Cortex of kidney (tissue), 1 donor: ENCODE results near the gene SDK1.
"Not testable (repeated sequence)": the region's sequence is repeated elsewhere in the genome, so short reads cannot be mapped to it uniquely, and the experiment has no call there.

ENCODE experiments used
- DNase-seq: peaks from one replicate; lab custom pipeline; 2025; lab: John Stamatoyannopoulos, UW

Gene SDK1

GRCh38 chr7:4202154-4202736, 901.2 kb downstream of the SDK1 start:
- DNase-seq = no peak

- no peak for DNase-seq
Measured at GRCh38 chr7:4202954-4203353, 901.9 kb downstream of the SDK1 start.

GRCh38 chr7:4203626-4204512, 902.8 kb downstream of the SDK1 start:
- no peak for DNase-seq

GRCh38 chr7:4204513-4205165, 903.6 kb downstream of the SDK1 start:
- DNase-seq = no peak

GRCh38 chr7:4205828-4206227, 904.8 kb downstream of the SDK1 start:
- no peak for DNase-seq

GRCh38 chr7:4207011-4207410, 906.0 kb downstream of the SDK1 start:
- DNase-seq = no peak

GRCh38 chr7:4208086-4208485, 907.0 kb downstream of the SDK1 start:
- no peak for DNase-seq

GRCh38 chr7:4208586-4208985, 907.5 kb downstream of the SDK1 start:
- no peak for DNase-seq

- DNase-seq = no peak
Measured at GRCh38 chr7:4209126-4209525, 908.1 kb downstream of the SDK1 start.

GRCh38 chr7:4209966-4210365, 908.9 kb downstream of the SDK1 start:
- no peak for DNase-seq

- DNase-seq = no peak
Measured at GRCh38 chr7:4210821-4211220, 909.8 kb downstream of the SDK1 start.

GRCh38 chr7:4211261-4211660, 910.2 kb downstream of the SDK1 start:
- no peak for DNase-seq

- DNase-seq = no peak
Measured at GRCh38 chr7:4212376-4212775, 911.3 kb downstream of the SDK1 start.

GRCh38 chr7:4214291-4215155, 913.5 kb downstream of the SDK1 start:
- no peak for DNase-seq

GRCh38 chr7:4215176-4215720, 914.2 kb downstream of the SDK1 start:
- no peak for DNase-seq

GRCh38 chr7:4216016-4216415, 915.0 kb downstream of the SDK1 start:
- DNase-seq = no peak

GRCh38 chr7:4217126-4217660, 916.1 kb downstream of the SDK1 start:
- not testable (repeated sequence) for DNase-seq

- no peak for DNase-seq
Measured at GRCh38 chr7:4218481-4218880, 917.4 kb downstream of the SDK1 start.

GRCh38 chr7:4220011-4220410, 919.0 kb downstream of the SDK1 start:
- DNase-seq = no peak

GRCh38 chr7:4221043-4221442, 920.0 kb downstream of the SDK1 start:
- no peak for DNase-seq

GRCh38 chr7:4222676-4223075, 921.6 kb downstream of the SDK1 start:
- DNase-seq = no peak
